Lower lobe of right lung (tissue), 2 donors: ENCODE results near the gene AMZ2. TPM values are rescaled to one million over a fixed set of nuclear protein-coding genes. Genes with fewer than 3 reads are reported as not detected.

Experiments used
- ATAC-seq, 2 donors: fragments of 200-7000 bp; cut with Tn5 transposase; one replicate each; pipeline ENCODE4 v1.9.1; 2020 to 2022; ENCODE audit warnings: mild to moderate bottlenecking in 2 of 2, moderate library complexity in 2 of 2
- DNase-seq: peaks from one replicate; pipeline ENCODE4 v3.0.0-alpha.2; 2020
- H3K27ac ChIP-seq: fragments of 200-600 bp; one replicate; pipeline ENCODE4 v1.8.0; 2022
- H3K27me3 ChIP-seq: fragments of 200-600 bp; one replicate; pipeline ENCODE4 v1.8.0; 2022; ENCODE audit warnings: low read depth
- H3K36me3 ChIP-seq: fragments of 200-600 bp; one replicate; pipeline ENCODE4 v1.8.0; 2022; ENCODE audit warnings: mild to moderate bottlenecking
- H3K4me1 ChIP-seq: fragments of 200-600 bp; one replicate; pipeline ENCODE4 v1.8.0; 2022
- H3K4me3 ChIP-seq: fragments of 200-600 bp; one replicate; pipeline ENCODE4 v1.8.0; 2022; ENCODE audit warnings: mild to moderate bottlenecking
- H3K9me3 ChIP-seq: fragments of 200-600 bp; one replicate; pipeline ENCODE4 v1.8.0; 2022
- intact Hi-C: fragments of 100-400 bp; cut with DNase I; formaldehyde crosslinking; loops from one replicate; pipeline ENCODE4 v1.11.0; 2022
- total RNA-seq: library from RNA; stranded (reverse); fragmentation: NEBNext Ultra II Directional; extraction: Animal tissue kit (Norgen Biotek cat#: 25700); gene quantifications from one replicate; pipeline ENCODE4 v1.2.1, GENCODE V29; 2021
- TF ChIP-seq, protein P1 (sequence below): fragments of 200-600 bp; IDR thresholded peaks from one replicate; pipeline ENCODE4 v1.8.0; 2022; ENCODE audit warnings: antibody characterized with exemption, mild to moderate bottlenecking
- donor health status: DM: no; HTN: yes; CAD: no; lungs with severe emphysema.

Gene AMZ2
- total RNA-seq, 1 donor from 2014 or later: 55.9 TPM

- no peaks in the 10 kb centered on the region for H3K36me3 ChIP-seq
- peaks cover 48% of the 10 kb centered on the region for H3K27me3 ChIP-seq
- H3K9me3 ChIP-seq: no peaks in the 10 kb centered on the region
- intact Hi-C loops: no loop called here
- peak overlapping the region; percentile 63 for H3K4me3 ChIP-seq
- peak overlapping the region; percentile 92 for H3K27ac ChIP-seq
- TF ChIP-seq, protein P1, sequence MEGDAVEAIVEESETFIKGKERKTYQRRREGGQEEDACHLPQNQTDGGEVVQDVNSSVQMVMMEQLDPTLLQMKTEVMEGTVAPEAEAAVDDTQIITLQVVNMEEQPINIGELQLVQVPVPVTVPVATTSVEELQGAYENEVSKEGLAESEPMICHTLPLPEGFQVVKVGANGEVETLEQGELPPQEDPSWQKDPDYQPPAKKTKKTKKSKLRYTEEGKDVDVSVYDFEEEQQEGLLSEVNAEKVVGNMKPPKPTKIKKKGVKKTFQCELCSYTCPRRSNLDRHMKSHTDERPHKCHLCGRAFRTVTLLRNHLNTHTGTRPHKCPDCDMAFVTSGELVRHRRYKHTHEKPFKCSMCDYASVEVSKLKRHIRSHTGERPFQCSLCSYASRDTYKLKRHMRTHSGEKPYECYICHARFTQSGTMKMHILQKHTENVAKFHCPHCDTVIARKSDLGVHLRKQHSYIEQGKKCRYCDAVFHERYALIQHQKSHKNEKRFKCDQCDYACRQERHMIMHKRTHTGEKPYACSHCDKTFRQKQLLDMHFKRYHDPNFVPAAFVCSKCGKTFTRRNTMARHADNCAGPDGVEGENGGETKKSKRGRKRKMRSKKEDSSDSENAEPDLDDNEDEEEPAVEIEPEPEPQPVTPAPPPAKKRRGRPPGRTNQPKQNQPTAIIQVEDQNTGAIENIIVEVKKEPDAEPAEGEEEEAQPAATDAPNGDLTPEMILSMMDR: no peak
- peaks cover 27% of the 10 kb centered on the region for H3K4me1 ChIP-seq
- DNase-seq (no peak), ATAC-seq (no peak)
Observed at GRCh38 chr17:68292689-68293040, 44.8 kb downstream of the AMZ2 start.

- TF ChIP-seq, protein P1: no peak
- no peak for DNase-seq
- Histone ChIP-seq H3K27me3 (peaks cover 48% of the 10 kb centered on the region), H3K36me3 (no peaks in the 10 kb centered on the region), H3K4me1 (peaks cover 30% of the 10 kb centered on the region), H3K4me3 (no peak overlapping the region), H3K9me3 (no peaks in the 10 kb centered on the region), H3K27ac (no peak overlapping the region)
- intact Hi-C loops: no loop called here
- ATAC-seq: no peak
Observed at GRCh38 chr17:68293490-68294195, 45.8 kb downstream of the AMZ2 start.

DNA sequence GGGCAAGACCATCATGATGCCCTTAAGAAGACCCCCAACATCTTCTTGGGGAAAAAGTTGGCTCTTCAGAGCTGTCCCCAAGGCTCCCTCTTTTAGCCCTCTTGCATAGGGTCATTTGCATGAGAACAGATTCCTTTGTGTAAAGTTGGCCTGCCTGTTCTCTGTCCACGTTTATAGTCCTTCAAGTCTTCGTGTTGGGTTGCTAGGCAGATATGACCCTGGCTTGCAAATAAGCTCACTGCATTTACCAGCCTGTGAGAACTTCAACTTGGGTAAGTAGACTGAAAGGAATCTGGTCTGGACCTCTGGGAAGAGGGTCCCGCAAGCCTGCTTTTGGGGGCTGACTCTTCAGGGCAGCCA lies 46.3 kb downstream of the AMZ2 start:
- peaks cover 48% of the 10 kb centered on the region for H3K27me3 ChIP-seq
- H3K9me3 ChIP-seq: no peaks in the 10 kb centered on the region
- H3K27ac ChIP-seq: no peak overlapping the region
- no peak for DNase-seq
- TF ChIP-seq, protein P1: no peak
- no peak for ATAC-seq
- intact Hi-C loops: no loop called here
- peaks cover 30% of the 10 kb centered on the region for H3K4me1 ChIP-seq
- H3K36me3 ChIP-seq: no peaks in the 10 kb centered on the region
- H3K4me3 ChIP-seq: no peak overlapping the region

DNA sequence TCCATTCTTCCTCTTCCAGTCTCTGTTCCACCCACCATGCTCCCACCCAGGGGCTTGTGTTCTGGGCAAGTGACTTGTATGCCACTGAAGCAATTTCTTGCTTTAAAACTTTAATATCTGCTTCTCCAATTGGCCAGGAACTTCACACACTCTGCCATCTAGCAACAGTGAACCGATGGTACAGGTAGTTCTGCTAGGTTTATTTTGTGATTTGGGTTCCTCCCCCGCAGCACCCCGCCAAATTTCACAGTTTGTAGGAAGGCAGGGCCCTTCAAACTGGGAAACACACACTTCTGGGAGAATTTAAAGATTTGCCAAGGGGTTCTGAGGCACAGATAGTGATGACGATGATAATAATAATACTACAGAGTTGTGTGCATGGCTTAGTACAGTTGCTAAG lies 46.8 kb downstream of the AMZ2 start:
- Histone ChIP-seq H3K27me3 (peaks cover 48% of the 10 kb centered on the region), H3K4me3 (no peak overlapping the region), H3K4me1 (peaks cover 26% of the 10 kb centered on the region), H3K9me3 (no peaks in the 10 kb centered on the region), H3K27ac (no peak overlapping the region), H3K36me3 (no peaks in the 10 kb centered on the region)
- TF ChIP-seq, protein P1: no peak
- intact Hi-C loops: no loop called here
- DNase-seq (no peak), ATAC-seq (no peak)

DNA sequence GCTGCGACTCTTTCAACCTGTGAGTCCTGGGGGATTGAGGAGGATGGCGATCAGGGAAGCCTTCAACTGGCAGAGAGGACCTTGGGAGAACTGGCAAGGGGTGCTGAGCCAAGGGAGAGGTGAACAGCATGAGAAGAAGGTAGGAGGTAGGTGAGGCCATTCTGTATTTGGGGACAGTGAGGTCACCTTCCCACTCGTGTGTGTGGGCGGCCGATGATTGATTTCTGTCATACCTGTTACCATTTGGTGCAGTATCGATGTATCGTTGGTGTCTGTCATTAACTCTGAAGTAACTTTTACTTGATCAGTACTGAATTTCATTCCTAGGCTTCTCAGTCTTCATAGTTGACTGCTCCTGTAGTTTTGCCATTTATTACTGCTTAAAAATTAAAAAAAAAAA lies 47.2 kb downstream of the AMZ2 start:
- peaks cover 22% of the 10 kb centered on the region for H3K4me1 ChIP-seq
- peaks cover 45% of the 10 kb centered on the region for H3K27me3 ChIP-seq
- H3K27ac ChIP-seq: no peak overlapping the region
- ATAC-seq: no peak
- DNase-seq: no peak
- intact Hi-C loops: no loop called here
- TF ChIP-seq, protein P1: no peak
- H3K36me3 ChIP-seq: no peaks in the 10 kb centered on the region
- no peak overlapping the region for H3K4me3 ChIP-seq
- no peaks in the 10 kb centered on the region for H3K9me3 ChIP-seq
